Lung (tissue), 12 donors: ENCODE results near the gene ARID1B. TPM values are rescaled to one million over a fixed set of nuclear protein-coding genes. Genes with fewer than 3 reads are reported as not detected.

Experiments used
- ATAC-seq: fragments of 200-7000 bp; cut with Tn5 transposase; one replicate; pipeline ENCODE4 v1.9.1; 2020; ENCODE audit warnings: moderate number of reproducible peaks; ENCODE audit not compliant: insufficient read depth, low FRiP score
- DNase-seq, 3 donors: peaks; one replicate each; pipeline ENCODE4 v3.0.0-alpha.2; 2013 to 2017
- H3K27ac ChIP-seq, 2 donors: one replicate each; pipeline ENCODE4 v1.5.1; 2013; ENCODE audit warnings: mild to moderate bottlenecking in 2 of 2, moderate library complexity in 2 of 2, control low read depth in 1 of 2, inconsistent platforms in 1 of 2, low read depth in 1 of 2, low read length in 1 of 2
- H3K27me3 ChIP-seq, 3 donors: one replicate each; pipeline ENCODE4 v1.5.1; 2013; ENCODE audit warnings: low read length in 2 of 3; ENCODE audit not compliant: control insufficient read depth in 3 of 3, insufficient read depth in 3 of 3
- H3K36me3 ChIP-seq, 4 donors: one replicate each; pipeline ENCODE4 v1.5.1; 2013; ENCODE audit warnings: low read length in 4 of 4, mild to moderate bottlenecking in 1 of 4, moderate library complexity in 1 of 4; ENCODE audit not compliant: control insufficient read depth in 4 of 4, insufficient read depth in 4 of 4
- H3K4me1 ChIP-seq, 5 donors: one replicate each; pipeline ENCODE4 v1.5.1; 2013; ENCODE audit warnings: low read length in 5 of 5, mild to moderate bottlenecking in 2 of 5, moderate library complexity in 1 of 5; ENCODE audit not compliant: control insufficient read depth in 5 of 5, insufficient read depth in 5 of 5
- H3K4me3 ChIP-seq: one replicate; pipeline ENCODE4 v1.5.1; 2013; ENCODE audit warnings: mild to moderate bottlenecking, control low read depth, moderate library complexity
- H3K9ac ChIP-seq, 2 donors: one replicate each; pipeline ENCODE4 v1.5.1; 2013; ENCODE audit warnings: low read length in 2 of 2, control low read depth in 1 of 2; ENCODE audit not compliant: insufficient read depth in 1 of 2
- H3K9me3 ChIP-seq, 4 donors: one replicate each; pipeline ENCODE4 v1.5.1; 2013; ENCODE audit warnings: low read length in 3 of 4, mild to moderate bottlenecking in 1 of 4, moderate library complexity in 1 of 4; ENCODE audit not compliant: control insufficient read depth in 4 of 4, insufficient read depth in 3 of 4
- CTCF ChIP-seq: IDR thresholded peaks from 2 replicates; pipeline ENCODE4 v1.5.1; 2012; ENCODE audit warnings: mild to moderate bottlenecking; ENCODE audit errors: control extremely low read depth, extremely low read depth
- WGBS, 2 donors: extraction: QIAGEN DNeasy Blood & Tissue Kit; methylation state at CpG; one replicate each; pipeline ENCODE4 v1.1.7; 2013; 5-methylcytosine and 5-hydroxymethylcytosine counted together
- polyA plus RNA-seq, 2 donors: library from polyadenylated mRNA; stranded (reverse); fragments of 200-250 nt; gene quantifications; one replicate each; pipeline ENCODE4 v1.2.1, GENCODE V29; 2013
- total RNA-seq, 2 donors: library from RNA; depleted of rRNA in 1 of 2; stranded (reverse); fragments of >200 nt in 1 of 2; gene quantifications; one replicate each; pipeline ENCODE4 v1.2.1, GENCODE V29; 2014 to 2021
- donor health status: control.
- donor health status: control.
- donor health status: Bipolar disorder and iron deficiency.
- donor health status: healthy.
- donor health status: DM: yes; HTN: yes; CAD: no.

Gene ARID1B
- total and polyA plus RNA-seq, 4 donors, result 10.5 to 239 (median 50.9) TPM

GRCh38 chr6:156994215-156995076 lies 217.3 kb downstream of the ARID1B start:
- Histone ChIP-seq H3K9ac (no peak overlapping the region), H3K4me3 (no peak overlapping the region), H3K27me3 (no peaks in the 10 kb centered on the region), H3K9me3 (no peaks in the 10 kb centered on the region), H3K4me1 (peaks cover 6 to 20% (median 10%) of the 10 kb centered on the region in 5 donors), H3K27ac (no peak overlapping the region), H3K36me3 (peaks cover 0 to 2% (median 0%) of the 10 kb centered on the region in 4 donors)
- WGBS, 2 donors, result 47 to 52% methylated on average over 13 of the region's 13 CpGs
- DNase-seq, result peak in 1 of 3 donors; percentile 30
- no peak for TF ChIP-seq CTCF
- no peak for ATAC-seq

DNA sequence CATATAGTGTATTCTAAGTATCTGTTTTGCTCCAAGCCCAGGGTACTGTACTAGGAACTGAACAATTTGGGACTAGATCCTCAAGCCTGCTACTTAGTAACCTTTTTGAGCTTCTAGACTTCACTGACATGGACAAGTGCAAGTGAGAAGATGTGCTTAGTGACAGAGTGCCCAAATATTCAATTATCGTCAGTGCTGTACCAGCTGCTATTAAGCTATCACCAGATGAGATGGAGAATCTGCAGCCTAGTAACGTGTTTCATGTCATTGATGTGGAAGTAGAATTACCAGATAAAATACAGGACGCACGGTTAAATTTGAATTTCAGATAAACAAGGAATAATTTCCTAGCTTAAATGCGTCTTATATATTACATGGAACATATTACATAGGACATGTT lies 218.3 kb downstream of the ARID1B start:
- H3K4me3 ChIP-seq, result no peak overlapping the region

GRCh38 chr6:156996265-156996664 lies 219.1 kb downstream of the ARID1B start:
- ATAC-seq, result no peak
- Histone ChIP-seq H3K36me3 (no peaks in the 10 kb centered on the region), H3K9me3 (no peaks in the 10 kb centered on the region), H3K9ac (no peak overlapping the region), H3K4me1 (peaks cover 6 to 20% (median 13%) of the 10 kb centered on the region in 5 donors), H3K27ac (no peak overlapping the region), H3K27me3 (no peaks in the 10 kb centered on the region), H3K4me3 (no peak overlapping the region)
- no peak for DNase-seq
- 98 to 100% methylated on average over 2 of the region's 2 CpGs for WGBS, 2 donors
- no peak for TF ChIP-seq CTCF

More for the DNA sequence above, 218.3 kb downstream of the ARID1B start:
- H3K27me3 ChIP-seq, result no peaks in the 10 kb centered on the region
- H3K36me3 ChIP-seq, result no peaks in the 10 kb centered on the region
- peaks cover 6 to 20% (median 13%) of the 10 kb centered on the region in 5 donors for H3K4me1 ChIP-seq
- TF ChIP-seq CTCF, result no peak
- H3K9ac ChIP-seq, result no peak overlapping the region
- no peak for DNase-seq
- no peak for ATAC-seq
- no peak overlapping the region for H3K27ac ChIP-seq
- H3K9me3 ChIP-seq, result no peaks in the 10 kb centered on the region
- 94 to 95% methylated on average over 5 of the region's 5 CpGs for WGBS, 2 donors
